MM.1S (cell line): ENCODE data around the gene ACO2.

ENCODE experiments used
- CTCF ChIP-seq: fragments of 300-600 bp; sonication (generic); IDR thresholded peaks from 2 replicates; pipeline ENCODE4 v1.5.1; 2016; ENCODE audit warnings: antibody characterized with exemption, low read length, mixed read lengths
- EZH2 ChIP-seq: fragments of 300-600 bp; sonication (generic); optimal IDR thresholded peaks from 2 replicates; pipeline ENCODE3; 2017; ENCODE audit warnings: low read depth, mild to moderate bottlenecking, antibody characterized with exemption, low read length, mixed read lengths

- TF ChIP-seq CTCF, result no peak
- TF ChIP-seq EZH2, result no peak
Measured at GRCh38 chr22:41474872-41475451, 6.0 kb downstream of the ACO2 start.
